Kidney capillary endothelial cell (primary cell): ENCODE data around the gene AAR2.

Experiments used
- DNase-seq: peaks from one replicate; pipeline ENCODE4 v3.0.0-alpha.2; 2018; ENCODE audit warnings: low spot score

Gene AAR2

GRCh38 chr20:36260316-36260715, 24.0 kb downstream of the AAR2 start:
- DNase-seq, result no peak

- DNase-seq, result no peak
These were observed 25.3 kb downstream of the AAR2 start for GRCh38 chr20:36261389-36262105.

DNA sequence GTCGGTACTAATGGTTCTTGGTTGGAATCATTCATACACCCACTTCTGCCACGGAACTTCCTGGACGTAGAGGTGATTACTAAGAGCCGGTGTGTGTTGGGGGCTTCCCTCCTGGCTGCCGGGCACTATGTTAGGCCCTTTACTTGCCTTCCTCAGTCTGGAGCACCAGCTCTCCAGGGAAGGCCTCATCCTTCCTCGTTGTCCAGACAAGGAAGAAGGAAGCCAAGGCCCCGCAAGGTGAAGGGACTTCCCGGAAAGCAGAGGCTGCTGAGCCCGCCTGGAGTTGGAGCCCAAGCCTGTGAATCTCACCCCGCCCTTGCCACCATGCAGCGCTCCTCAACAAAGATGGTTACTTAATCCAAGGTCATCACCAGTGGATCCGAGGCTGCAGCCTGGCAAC, 26.2 kb downstream of the AAR2 start:
- no peak for DNase-seq

DNA sequence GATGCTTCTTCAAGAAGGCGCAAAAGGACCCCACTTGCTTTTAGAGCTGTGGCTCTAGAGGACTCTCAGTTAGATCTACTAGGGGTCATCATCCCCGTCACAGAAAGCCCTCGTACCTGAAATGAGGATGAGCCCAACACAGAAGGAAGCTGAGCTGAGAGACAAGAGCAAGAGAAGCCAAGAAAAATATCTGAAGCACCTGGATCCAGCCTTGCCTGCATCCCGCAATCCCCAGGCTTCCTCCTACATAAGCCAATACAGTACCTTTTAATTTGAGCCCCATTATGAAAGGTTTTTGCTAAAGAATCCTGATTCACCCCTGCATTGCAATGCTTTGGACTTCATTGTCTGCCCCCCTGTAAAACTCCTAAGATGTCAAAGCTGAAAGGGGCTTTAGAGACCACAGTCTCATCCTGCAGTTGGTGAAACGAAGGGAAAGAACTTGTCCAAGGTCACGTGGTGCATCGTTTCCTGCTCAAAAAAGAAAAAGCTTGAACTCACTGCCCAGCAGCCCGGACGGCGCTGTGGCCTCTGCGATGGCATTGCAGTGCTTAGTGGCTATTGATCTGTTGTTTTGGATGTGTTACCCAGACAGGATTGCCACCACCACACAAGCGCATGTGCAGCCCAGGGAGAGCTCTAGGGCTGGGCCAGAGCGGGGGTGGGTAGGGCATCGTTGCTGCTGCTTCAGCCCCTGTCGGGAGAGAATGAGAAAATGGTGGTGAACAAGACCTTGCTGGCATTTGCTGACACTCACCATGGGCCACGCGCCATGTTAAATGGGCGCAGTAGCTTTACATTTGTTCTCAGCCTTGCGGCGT, 28.4 kb downstream of the AAR2 start:
- DNase-seq, result no peak

DNA sequence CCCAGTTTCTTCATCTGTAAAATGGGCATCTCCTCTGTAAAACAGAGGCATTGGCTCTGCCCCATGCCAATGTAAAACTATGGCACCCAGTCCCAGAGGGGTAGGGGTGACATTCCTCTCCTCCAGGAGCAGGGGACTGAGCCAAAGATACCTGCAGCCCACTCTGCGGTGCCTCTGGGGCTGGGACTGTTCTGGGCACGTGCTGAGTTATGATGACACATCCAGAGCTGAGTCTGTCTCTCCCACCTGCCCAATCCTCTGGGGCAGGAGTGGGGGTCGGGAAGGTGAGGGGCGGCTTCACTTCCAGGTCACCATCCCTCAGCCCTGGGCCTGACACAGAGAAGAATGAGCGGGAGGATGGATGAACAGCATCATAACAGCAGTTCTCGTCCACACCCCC, 29.9 kb downstream of the AAR2 start:
- DNase-seq, result no peak

DNA sequence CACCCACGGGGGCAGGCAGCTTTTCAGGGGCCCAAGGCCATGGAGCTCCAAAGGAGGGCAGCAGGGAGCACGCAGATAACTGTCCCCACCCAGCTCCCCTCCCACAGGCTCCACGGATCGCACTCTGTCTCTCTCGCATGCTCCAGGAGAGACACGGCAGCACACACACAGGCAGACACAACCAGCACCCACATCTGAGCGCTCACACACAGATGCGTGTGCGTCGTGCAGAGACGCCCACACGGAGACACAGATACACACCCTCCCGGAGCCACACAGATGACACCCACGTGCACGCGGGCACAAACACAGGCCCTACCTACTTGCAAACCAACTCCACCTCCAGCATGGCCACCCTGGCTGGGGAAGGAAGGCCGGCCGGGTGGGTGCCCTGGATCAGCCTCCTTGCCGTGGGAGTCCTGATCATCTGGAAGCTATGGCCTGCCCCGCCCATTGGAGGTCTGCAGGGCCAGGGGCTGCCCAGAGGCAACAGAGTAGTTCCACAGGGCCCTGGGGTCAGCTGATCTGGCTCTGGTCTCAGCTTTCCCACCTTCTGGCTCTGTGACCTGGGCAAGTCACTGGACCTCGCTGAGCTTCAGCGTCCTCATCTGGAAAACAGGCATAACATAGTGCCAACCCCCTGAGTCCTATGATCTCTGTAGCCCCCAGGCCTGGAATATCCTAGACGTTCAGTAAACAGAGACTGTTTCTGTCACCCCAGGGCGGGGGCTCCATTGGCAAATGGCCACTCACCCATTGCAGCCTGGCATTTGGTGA, 31.5 kb downstream of the AAR2 start:
- no peak for DNase-seq

DNA sequence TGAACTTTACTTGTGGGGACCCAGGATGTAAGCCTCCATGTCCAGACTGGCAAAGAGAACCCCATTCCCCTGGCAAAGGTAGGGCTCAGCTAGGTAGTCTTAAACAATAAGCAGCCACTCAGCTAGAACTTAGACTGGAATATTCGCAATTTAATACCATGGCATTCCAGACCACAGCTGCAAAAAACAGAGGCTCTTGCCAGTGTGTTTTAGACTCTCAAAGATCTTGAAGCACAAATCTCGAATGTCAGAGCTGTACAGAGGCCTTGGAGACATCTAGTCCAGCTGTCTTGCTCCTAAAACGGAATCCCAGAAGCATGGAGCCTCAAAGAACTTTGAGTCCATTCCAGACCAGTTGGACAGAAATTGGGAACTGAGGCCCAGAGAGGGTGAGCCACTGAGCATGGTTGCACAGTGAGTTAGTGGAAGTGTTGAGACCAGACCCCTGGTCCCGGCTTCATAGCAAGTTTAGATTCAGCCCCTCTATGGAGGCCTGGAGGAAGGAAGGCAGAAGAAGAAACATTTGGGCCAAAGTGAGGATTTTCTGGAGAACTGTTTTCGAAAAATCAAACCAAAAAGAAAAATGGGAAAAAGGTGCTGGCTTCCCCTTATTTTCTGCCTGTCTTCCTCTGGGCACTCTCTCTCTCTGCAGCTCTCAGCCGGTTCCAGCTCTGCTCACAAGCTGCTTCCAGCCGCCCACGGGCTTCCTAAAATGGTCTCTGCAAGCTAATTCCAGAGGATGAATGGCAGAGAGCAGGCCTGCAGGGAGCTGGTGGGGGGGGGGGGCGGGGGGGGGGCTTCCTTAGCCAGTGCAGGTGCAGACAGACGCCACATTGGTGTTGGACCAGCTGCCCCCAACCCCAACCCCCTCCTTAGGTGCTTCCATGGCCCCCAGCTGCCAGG, 32.4 kb downstream of the AAR2 start:
- no peak for DNase-seq

DNA sequence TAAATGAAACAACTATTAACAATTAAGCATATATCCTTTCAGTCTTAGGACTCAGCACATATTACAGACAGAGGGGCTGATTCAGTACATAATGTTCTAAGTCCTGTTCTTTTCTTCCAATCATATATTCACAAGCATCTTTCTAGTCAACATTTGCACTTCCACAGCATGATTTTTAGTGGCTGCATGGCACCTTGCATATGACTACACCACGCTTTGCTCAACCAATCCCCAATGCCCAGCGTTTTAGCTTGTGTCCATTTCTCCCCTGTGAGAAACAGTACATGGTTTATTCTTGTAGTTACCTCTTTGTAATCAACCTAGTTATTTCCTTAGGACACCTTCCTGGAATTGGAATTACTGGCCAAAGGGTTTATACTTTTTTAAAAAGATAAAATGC, 33.2 kb downstream of the AAR2 start:
- DNase-seq, result no peak

- DNase-seq, result peak; percentile 10
These were observed 34.7 kb downstream of the AAR2 start for GRCh38 chr20:36270744-36271638.

GRCh38 chr20:36271639-36272546, 35.6 kb downstream of the AAR2 start:
- DNase-seq, result no peak

DNA sequence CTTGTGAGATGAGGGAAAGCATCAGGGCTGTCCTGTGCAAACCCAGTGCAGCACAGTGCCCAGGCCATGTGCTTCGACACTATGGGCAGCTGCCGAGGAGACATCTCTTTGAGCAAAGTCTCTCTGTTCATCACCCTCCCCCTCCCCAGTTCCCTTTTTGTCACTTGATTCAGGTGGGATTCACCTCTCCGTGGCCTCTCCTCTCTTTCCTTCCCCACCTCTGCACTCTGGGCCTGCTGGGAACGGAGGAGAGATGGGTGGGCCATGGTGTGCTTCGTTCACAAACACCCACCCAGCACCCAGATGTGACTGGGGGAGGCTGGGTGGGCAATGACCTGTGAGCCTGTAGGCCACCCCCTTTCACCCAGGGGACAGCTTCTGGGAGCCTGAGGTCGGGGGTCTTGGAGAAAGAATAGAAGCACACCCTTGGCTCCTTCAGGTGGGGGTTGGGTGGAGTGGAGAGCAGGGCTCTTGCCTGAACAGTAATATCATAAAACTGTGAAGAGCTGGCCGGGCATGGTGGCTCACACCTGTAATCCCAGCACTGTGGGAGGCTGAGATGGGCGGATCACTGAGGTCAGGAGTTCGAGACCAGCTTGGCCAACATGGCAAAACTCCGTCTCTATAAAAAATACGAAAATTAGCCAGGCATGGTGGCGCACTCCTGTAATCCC, 36.4 kb downstream of the AAR2 start:
- DNase-seq, result no peak

- DNase-seq, result peak; percentile 14
These were observed 37.3 kb downstream of the AAR2 start for GRCh38 chr20:36273414-36274180.

GRCh38 chr20:36274181-36274841, 38.0 kb downstream of the AAR2 start:
- DNase-seq, result no peak

DNA sequence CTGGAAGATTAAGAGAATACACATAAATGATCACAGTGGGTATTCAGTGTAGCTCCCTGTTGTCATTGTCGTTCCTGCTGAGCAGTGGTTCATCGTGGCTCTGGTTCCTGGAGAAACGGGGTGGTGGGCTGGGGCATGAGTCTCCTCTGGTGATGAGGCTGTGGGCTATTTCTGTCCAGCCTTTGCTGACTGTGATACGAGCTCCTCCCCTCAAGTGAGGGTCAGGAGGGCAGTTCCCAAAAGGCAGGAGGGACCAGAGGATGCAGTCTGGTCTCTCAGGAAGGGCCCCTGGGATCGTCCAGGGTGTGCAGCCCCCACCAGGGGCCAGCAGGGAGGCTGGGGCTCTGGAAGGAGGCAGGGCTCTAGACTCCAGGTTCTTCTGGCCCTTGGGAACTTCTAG, 38.7 kb downstream of the AAR2 start:
- no peak for DNase-seq

DNA sequence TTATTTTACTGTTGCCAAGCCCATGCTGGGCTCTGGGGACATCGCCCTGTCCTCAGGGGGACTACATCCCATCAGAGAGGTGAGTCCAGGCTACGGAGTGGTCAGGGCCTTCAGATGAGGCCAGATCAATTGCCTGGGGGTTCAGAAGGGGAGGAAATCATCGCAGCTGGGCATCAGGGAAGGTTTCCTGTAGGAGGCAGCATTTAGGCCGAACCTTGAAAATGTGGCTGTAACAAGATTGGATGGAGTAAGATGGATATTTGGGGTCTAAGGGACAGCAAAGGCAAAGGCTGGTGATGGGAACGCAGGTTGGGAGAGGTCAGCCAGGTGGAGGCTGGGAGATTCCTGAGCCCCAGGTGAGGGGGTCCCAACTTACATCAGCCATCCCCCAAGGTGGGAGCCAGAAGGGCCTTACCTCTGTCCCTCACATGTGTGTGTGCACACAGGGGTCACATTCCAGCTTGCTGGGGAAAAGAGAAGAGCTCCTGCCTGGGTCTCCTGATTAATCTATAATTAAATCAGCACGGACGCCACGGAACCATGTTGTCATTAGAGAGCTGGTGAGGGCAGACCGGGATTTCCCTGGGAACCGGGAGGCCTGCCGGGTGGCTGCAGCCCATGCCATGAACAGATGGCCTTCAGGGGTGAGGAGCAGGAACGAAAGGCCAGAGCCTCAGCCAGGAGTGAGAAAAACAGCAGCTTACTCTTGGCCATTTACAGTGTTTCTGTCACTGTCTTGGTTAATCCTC, 39.3 kb downstream of the AAR2 start:
- DNase-seq, result no peak

DNA sequence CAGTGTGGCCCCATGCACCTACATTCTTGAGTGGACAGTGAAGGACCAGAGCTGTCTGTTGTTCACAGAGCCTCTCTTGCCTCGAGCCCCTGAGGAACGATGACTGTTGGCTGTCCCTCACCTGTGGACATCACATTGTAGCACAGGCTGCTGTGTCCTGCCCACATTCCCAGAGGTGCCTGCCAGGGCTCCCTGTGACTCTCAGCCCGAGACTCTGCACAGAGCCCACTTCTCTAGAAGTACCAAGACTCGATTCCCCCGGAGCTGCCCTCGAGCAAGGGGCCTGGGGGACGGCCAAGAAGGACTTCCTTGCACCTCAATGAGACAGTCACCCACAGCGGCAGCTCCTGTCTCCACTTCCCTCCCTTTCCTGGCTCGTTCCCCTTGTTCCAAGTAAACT, 41.3 kb downstream of the AAR2 start:
- DNase-seq, result no peak

GRCh38 chr20:36279362-36279761, 43.1 kb downstream of the AAR2 start:
- no peak for DNase-seq
